Panc1 (cell line): ENCODE measurements around the gene POLR2B. TPM values are rescaled to one million over a fixed set of nuclear protein-coding genes. Genes with fewer than 3 reads are reported as not detected.

ENCODE experiments used
- total RNA-seq: library from RNA; stranded (reverse); gene quantifications from one replicate; pipeline ENCODE4 v1.2.1, GENCODE V29; 2021; ENCODE audit not compliant: unreplicated experiment

Gene POLR2B
- total RNA-seq, 1 experiment from 2014 or later = 84.1 TPM

Other genes with a start within 250 kb of the POLR2B start
- gene SPINK2, start 157.2 kb upstream of the POLR2B start, total RNA-seq = not detected
- 38.8 TPM for gene REST, start 71.0 kb upstream of the POLR2B start, total RNA-seq
- gene NOA1, start 1.3 kb upstream of the POLR2B start, total RNA-seq = 11.8 TPM
- 9.5 TPM for gene IGFBP7, start 131.5 kb downstream of the POLR2B start, total RNA-seq